Neutrophil (primary cell): ENCODE data around the gene NKPD1.

Experiments
- H3K27ac ChIP-seq: fragments of 200-600 bp; sonication (generic); 2 replicates; pipeline ENCODE4 v1.5.1; 2016; ENCODE audit warnings: mild to moderate bottlenecking, moderate library complexity
- H3K27me3 ChIP-seq: fragments of 200-600 bp; sonication (generic); 2 replicates; pipeline ENCODE4 v1.6.0; 2016; ENCODE audit warnings: mild to moderate bottlenecking
- H3K36me3 ChIP-seq: fragments of 200-600 bp; sonication (generic); 2 replicates; pipeline ENCODE4 v1.5.1; 2017
- H3K4me1 ChIP-seq, 2 experiments: fragments of 200-600 bp in 1 of 2; sonication (generic) in 1 of 2; 1 replicate in 1 of 2; 2 replicates in 1 of 2; pipeline versions ENCODE4 v1.5.1 to v1.6.1; 2013 to 2016; ENCODE audit warnings: low read depth in 1 of 2, low read length in 1 of 2, mild to moderate bottlenecking in 1 of 2, moderate library complexity in 1 of 2; ENCODE audit not compliant: control insufficient read depth in 1 of 2, insufficient read depth in 1 of 2
- H3K4me3 ChIP-seq, 2 experiments: fragments of 200-600 bp in 1 of 2; sonication (generic) in 1 of 2; 1 replicate in 1 of 2; 2 replicates in 1 of 2; pipeline ENCODE4 v1.5.1; 2013 to 2016; ENCODE audit warnings: low read depth in 1 of 2, low read length in 1 of 2, mild to moderate bottlenecking in 1 of 2, moderate library complexity in 1 of 2
- H3K9me3 ChIP-seq: fragments of 200-600 bp; sonication (generic); 2 replicates; pipeline ENCODE4 v1.5.1; 2016
- TF ChIP-seq, protein P1 (sequence below): fragments of 200-600 bp; sonication (generic); IDR thresholded peaks from 2 replicates; pipeline ENCODE4 v1.5.1; 2016; ENCODE audit warnings: antibody characterized with exemption

The NKPD1 gene

DNA sequence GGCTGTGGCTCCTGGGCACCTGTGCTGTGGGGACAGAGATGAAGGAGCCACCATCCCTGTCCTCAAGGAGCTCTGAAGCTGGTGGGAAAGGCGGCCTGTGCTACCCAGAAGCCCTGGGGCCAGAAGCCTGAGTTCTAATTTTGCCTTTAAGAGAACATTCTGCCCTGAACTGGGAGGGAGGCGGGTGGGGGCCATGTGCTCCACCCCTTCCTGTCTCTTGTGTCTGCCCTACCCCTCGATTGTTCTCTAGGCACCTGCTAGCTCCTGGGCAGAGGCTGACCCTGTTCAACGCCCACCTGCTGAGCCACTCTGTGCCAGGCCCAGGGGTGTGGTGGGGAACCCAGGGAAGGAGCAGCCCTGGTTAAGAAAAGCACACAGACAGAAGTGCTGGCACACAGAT lies 11.4 kb upstream of the NKPD1 start:
- Histone ChIP-seq H3K27ac (no peak overlapping the region), H3K9me3 (no peaks in the 10 kb centered on the region), H3K4me3 (no peak overlapping the region), H3K27me3 (no peaks in the 10 kb centered on the region), H3K4me1 (peaks cover 82 to 86% of the 10 kb centered on the region in 2 experiments), H3K36me3 (no peaks in the 10 kb centered on the region)
- TF ChIP-seq, protein P1, sequence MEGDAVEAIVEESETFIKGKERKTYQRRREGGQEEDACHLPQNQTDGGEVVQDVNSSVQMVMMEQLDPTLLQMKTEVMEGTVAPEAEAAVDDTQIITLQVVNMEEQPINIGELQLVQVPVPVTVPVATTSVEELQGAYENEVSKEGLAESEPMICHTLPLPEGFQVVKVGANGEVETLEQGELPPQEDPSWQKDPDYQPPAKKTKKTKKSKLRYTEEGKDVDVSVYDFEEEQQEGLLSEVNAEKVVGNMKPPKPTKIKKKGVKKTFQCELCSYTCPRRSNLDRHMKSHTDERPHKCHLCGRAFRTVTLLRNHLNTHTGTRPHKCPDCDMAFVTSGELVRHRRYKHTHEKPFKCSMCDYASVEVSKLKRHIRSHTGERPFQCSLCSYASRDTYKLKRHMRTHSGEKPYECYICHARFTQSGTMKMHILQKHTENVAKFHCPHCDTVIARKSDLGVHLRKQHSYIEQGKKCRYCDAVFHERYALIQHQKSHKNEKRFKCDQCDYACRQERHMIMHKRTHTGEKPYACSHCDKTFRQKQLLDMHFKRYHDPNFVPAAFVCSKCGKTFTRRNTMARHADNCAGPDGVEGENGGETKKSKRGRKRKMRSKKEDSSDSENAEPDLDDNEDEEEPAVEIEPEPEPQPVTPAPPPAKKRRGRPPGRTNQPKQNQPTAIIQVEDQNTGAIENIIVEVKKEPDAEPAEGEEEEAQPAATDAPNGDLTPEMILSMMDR = no peak

GRCh38 chr19:45171211-45171623 lies 10.4 kb upstream of the NKPD1 start:
- H3K4me1 ChIP-seq = peaks cover 80 to 85% of the 10 kb centered on the region in 2 experiments
- H3K36me3 ChIP-seq = no peaks in the 10 kb centered on the region
- H3K9me3 ChIP-seq = no peaks in the 10 kb centered on the region
- TF ChIP-seq, protein P1 = no peak
- H3K27ac ChIP-seq = peak overlapping the region; percentile 52
- no peak overlapping the region for H3K4me3 ChIP-seq
- no peaks in the 10 kb centered on the region for H3K27me3 ChIP-seq

DNA sequence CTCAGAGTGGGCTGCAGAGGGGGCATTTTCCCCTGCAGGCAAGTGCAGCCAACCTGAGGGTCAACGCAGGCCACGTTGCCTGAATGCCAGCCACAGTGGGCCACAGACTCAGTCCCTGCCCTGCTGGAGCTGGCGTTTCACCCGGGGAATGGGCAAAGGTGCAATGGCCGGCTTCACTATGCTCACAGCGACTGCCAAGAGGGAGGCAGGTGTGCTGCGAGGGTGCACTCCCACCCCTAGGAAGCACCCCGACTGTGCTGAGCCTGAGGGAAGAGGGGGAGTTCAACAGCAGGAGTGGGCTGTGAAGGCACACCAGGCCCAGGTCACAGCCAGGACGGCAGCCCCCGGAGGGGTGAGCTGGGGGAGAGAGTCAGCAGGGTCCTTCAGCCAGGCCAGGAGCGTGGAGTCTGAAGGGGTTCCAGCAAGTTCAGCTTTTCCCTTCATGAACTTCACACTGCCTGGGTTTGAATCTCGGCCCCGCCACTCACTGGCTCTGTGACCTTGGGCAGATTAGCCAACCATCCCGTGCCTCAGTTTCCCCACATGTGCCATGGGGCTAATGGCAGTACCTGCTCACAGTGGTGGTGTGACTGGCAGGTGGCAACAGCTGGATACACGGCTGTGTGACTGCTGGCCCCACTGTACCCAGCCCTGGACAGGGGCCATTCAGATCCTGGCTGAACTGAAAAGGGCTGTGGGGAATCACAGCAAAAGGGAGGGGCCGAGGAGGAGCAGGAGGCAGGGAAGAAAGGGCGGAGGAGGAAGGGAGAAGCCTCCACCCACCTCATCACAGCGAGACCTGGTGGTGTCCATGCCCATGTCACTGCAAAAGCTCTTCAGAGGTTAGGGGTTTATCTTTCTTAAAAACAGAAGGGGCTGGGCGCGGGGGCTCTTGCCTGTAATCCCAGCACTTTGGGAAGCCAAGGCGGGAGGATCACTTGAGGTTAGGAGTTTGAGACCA lies 9.6 kb upstream of the NKPD1 start:
- Histone ChIP-seq H3K27ac (peak overlapping the region; percentile 52), H3K4me3 (no peak overlapping the region), H3K36me3 (no peaks in the 10 kb centered on the region), H3K27me3 (no peaks in the 10 kb centered on the region), H3K4me1 (peaks cover 73 to 80% of the 10 kb centered on the region in 2 experiments), H3K9me3 (no peaks in the 10 kb centered on the region)
- TF ChIP-seq, protein P1 = no peak

- Histone ChIP-seq H3K9me3 (no peaks in the 10 kb centered on the region), H3K36me3 (no peaks in the 10 kb centered on the region), H3K27me3 (no peaks in the 10 kb centered on the region), H3K4me3 (no peak overlapping the region), H3K4me1 (peaks cover 78 to 85% of the 10 kb centered on the region in 2 experiments), H3K27ac (peak overlapping the region; percentile 65)
- TF ChIP-seq, protein P1 = no peak
These were observed 8.8 kb upstream of the NKPD1 start for GRCh38 chr19:45169602-45170001.

DNA sequence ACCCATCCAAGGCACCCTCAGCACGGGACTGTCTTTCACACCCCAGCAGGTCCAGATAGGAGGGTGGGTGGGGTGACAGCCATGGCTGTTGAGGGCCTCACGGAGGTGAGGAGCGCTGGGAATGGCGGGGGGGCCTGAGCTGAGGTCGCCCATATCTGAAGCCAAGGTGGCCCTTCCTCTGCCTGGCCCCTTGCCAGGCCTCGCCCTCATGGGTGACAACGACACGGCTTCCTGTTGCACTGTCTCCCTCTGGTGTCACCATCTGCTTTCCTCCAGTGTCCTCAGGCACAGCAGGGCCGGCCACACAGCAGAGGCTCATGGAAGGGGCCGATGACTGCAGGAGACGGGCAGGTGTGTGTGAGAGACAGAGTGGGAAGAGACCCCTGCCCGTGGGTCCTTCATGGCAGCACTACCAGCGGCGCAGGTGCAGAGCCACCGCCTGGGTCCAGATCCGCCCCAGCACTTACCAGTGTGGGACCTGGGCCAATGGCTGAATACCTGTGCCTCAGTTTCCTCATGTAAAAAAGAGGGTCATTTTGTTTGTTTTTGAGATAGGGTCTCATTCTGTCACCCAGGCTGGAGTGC lies 8.1 kb upstream of the NKPD1 start:
- no peaks in the 10 kb centered on the region for H3K27me3 ChIP-seq
- H3K9me3 ChIP-seq = no peaks in the 10 kb centered on the region
- H3K27ac ChIP-seq = peak overlapping the region; percentile 65
- peaks cover 76 to 83% of the 10 kb centered on the region in 2 experiments for H3K4me1 ChIP-seq
- TF ChIP-seq, protein P1 = no peak
- no peak overlapping the region for H3K4me3 ChIP-seq
- no peaks in the 10 kb centered on the region for H3K36me3 ChIP-seq
